Forelimb muscle (tissue), 1 donor: ENCODE data around the gene DNAJB8. TPM values are rescaled to one million over a fixed set of nuclear protein-coding genes. Genes with fewer than 3 reads are reported as not detected.

Experiments
- DNase-seq: peaks from one replicate; pipeline ENCODE4 v3.0.0-alpha.2; 2013; ENCODE audit warnings: low read depth
- polyA plus RNA-seq: library from polyadenylated mRNA; unstranded; fragments of 120-200 nt; gene quantifications from one replicate; pipeline ENCODE4 v1.2.1, GENCODE V29; 2013; ENCODE audit not compliant: insufficient read length

DNAJB8 gene
- polyA plus RNA-seq, 1 donor = not detected

GRCh38 chr3:128468285-128468790, 1.6 kb upstream of the DNAJB8 start:
- no peak for DNase-seq

DNA sequence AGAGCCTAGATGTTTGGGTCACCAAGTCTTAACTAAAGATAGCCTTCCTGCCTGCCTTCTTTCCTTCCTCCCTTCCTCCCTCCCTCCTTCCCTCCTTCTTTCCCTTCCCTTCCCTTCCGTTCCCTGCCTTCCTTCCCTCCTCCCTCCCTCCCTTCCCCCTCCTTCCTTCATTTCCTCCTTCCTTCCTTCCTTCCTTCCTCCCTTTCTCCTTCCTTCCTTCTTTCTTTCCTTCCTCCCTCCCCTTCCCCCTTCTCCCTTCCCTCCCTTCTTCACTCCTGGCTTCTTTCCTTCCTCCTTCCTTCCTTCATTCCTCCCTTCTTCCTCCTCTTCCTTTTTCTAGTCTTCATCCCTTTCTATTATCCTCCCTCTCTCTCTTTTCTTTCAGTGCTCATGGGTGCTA, 2.0 kb downstream of the DNAJB8 start:
- DNase-seq = no peak

DNA sequence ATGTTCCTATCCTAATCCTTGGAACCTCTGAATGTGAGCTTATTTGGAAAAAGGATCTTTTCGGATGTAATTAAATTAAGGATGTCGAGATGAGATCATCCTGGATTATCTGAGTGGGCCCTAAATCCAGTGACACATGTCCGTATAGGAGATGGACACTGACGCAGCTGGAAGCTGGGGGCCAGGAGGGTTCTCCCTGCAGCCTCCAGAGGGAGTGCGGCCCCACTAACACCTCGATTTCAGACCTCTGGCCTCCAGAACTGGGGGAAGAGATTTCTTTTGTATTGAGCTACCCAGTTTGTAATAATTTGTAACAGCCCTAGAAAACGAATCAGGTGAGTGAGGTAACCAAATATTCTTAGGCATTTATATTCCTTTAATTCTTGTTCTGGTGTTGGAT, 2.5 kb downstream of the DNAJB8 start:
- DNase-seq = no peak

DNA sequence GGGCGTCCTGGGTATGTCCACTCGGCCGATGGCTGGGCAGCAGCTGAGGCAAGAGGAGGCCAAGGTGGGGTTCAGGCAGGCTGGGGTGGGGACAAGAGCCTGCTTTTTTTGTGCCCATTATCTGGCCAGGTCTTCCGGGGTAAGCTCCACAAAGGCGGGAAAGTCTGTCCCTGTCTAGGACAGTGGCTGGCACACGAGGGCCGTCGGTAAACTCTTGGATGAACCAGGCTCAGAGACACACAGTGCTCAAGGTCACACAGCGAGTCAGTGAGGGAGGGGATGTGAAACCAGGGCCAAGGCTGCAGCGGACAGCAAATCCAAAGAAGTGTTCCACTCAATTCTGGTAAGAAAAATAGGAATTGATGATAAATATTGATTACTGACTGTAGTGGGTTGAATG, 2.9 kb downstream of the DNAJB8 start:
- DNase-seq = no peak

DNA sequence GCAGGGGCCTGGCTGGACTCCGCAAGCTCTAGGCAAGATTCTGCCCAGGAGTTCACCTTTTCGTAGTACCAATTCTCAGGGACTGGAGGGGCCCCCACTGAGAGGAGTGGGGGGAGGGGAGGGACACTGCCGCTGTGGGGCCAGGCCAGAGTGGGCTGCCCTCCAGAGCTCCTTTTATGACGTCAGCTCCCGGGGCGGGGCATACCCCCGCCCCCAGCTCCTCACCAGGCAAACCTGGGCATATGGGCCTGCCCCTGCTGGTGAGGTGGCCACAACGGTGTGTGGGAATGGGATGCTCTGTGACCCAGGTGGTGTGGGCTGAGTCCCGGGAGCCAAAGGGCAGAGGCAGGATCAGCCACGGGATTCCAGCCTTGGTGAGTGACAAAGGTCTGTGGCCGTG, 3.3 kb downstream of the DNAJB8 start:
- no peak for DNase-seq

- no peak for DNase-seq
Observed at GRCh38 chr3:128462931-128463330, 3.8 kb downstream of the DNAJB8 start.

GRCh38 chr3:128462341-128462910, 4.3 kb downstream of the DNAJB8 start:
- DNase-seq = no peak

GRCh38 chr3:128461731-128462130, 5.0 kb downstream of the DNAJB8 start:
- DNase-seq = no peak

DNA sequence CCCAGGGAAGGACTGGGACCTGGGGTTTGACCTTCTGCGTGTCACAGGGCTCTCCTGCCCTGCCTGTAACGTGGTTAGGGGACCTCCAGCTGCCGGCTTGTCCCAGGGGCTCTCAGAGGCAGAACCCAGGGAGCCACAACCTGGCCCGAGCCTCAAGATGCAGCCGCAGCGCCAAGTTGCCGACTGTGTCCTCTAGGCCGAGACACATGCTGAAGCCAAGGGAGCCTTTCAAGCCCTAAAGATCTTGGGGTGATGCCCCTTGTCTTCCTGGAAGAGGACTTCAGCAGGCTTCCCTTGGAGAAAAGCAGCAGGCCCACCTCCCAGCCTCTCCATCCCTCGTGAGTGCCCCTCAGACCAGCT, 7.2 kb downstream of the DNAJB8 start:
- no peak for DNase-seq

DNA sequence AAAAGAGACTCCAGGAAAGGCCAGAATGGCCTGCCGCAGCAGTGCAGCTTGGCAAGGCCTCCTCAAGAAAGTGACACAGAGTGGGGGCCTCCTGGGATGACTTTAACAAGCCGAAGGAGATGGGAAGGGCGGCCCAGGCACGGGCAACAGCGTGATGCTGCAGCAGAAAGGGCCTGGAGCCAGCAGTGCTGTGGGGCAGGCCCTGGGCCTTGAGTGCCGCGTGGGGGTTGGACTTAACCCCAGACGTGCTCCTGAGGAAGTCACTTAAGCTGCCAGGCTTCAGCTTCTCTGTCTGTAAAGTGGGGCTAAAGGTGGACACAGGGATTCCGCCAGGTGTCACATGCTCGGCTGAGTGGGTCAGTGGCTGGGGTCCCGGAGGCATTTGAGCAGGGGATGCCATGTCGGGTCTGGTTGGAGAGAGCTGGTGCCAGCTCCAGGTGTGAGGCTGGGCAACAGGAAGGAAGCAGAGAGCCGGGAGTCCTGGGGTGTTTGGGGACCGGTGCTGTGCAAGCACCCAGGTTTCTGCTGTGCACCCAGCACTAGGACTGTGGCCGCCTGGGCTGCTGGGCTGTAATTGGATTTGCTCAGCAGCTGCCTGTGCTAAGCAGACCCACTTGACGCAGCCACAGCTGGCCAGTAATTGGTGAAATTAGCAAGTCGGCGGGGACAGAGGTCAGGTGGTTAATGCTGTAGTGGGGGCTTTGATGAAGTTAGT, 7.8 kb downstream of the DNAJB8 start:
- no peak for DNase-seq

DNA sequence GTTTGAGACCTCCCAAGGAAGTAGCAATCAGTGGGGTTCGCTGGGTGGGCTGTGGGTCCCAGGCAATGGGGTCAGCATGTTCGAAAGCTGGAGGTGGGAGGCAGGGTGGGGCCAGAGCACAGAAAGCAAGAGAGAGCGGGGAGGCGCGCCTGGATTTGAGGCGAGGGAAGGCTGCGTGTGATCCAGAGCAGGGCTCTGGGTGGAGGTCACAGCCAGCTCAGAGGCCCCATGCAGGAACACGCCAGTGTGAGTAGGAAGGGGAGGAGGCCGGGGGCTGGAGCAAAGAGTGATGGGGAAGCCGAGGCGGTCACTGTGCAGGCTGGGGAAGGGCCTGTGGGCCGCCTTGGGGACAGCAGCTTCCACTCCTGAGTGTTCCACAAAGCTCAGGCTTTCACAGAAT, 8.8 kb downstream of the DNAJB8 start:
- no peak for DNase-seq

DNA sequence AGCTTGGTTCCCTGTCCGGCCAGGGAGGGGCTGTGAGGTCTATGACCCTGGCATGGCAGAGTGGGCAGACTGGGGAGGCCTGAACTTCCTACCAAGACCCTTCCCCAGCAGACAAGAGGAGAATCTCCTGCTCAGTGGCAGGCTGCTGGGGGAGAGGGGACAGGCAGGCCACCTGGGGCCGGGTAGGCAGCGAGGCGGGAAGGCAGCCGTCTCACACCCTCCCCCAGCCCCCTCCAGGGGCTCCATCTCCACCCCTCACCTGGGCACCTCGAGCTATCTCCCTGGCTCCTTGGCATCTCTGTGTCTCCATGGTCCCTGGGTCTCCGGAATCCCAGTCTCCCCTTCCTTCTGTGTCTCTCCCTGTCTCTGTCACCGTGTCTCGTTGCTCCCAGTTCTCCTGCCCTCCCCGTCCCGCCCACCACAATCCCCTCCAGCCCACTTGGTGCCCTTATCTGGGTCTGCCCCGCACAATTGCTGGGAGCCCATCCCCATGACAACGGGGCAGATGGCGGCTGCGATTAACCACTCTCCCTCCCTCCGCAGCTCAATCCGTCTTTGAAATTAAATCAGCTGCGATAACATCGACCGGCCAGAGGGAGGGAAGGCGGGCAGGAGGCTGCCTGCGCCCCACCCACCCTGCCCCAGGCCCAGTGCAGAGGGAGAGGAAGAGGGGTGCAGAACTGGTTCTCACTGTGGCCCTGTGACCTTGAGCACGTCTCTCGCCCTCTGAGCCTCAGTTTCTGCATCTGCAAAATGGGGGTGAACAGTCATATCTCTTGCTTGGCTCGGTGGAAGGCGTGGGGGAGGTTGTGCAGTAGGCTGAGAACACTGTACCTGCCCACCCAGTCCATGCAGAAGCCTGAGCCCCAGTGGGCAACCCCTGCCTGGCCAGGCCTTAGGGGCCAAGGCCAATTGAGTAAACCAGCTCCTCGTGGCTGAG, 9.6 kb downstream of the DNAJB8 start:
- DNase-seq = no peak

GRCh38 chr3:128455786-128456748, 10.6 kb downstream of the DNAJB8 start:
- no peak for DNase-seq

GRCh38 chr3:128455116-128455515, 11.6 kb downstream of the DNAJB8 start:
- DNase-seq = no peak

- DNase-seq = no peak
Observed at GRCh38 chr3:128454310-128454618, 12.4 kb downstream of the DNAJB8 start.

- DNase-seq = no peak
Observed at GRCh38 chr3:128453501-128454309, 13.0 kb downstream of the DNAJB8 start.

DNA sequence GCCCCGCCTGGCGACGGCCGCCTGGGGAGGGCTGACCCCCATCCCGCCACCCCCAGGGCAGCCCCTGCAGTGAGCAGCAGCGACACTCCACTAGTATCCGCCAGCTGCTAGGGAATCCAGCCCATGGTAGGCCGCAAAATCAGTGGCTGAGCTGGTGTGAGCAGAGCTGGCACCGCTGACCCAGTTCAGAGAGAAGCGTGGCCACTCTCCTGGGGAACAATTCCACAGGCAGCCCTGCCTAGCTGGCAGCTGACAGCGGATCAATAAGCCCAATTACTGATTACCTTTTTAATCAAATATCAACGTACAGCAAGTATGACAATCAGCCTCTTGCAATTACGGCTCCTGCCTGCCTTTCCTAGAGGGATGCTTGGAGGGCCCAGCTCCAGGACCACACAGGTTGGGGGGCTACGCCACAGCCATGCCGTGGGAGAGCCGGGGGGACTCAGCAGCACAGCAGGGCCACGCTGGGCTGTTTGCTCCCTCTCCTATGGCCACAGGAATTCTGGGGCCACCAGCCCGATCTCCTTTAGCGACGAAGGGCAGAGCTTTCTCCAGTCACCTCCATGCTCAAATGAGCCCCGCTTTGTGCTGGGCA, 13.9 kb downstream of the DNAJB8 start:
- DNase-seq = no peak

- DNase-seq = no peak
Observed at GRCh38 chr3:128452120-128452519, 14.6 kb downstream of the DNAJB8 start.

DNA sequence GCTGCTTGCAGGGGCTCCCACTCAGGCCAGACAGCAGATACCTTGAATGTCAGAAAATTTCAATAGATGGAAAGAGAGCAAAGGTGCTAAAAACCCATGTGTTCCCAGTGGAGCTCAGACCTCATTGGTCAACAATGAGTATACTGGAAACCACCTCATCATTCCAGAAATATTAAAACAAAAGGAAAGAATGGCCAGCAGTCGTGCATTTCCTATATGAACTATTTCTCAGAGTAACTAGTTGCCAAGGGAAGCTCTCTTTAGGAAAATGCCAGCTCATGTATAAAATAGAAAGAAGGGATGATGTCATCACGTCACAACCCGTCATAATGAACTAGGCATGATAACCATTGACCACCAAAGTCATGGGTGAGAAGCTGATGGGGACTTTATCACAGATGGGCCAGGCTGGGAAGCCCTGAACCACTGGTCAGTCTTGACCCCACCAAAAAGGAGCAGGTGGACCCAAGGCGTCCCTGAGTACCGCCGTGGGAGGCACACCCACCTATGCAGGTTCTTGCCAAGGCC, 17.5 kb downstream of the DNAJB8 start:
- no peak for DNase-seq

GRCh38 chr3:128448491-128448890, 18.2 kb downstream of the DNAJB8 start:
- no peak for DNase-seq
